DND-41 (cell line): ENCODE measurements around the gene TMEM88.

Experiments used
- EZH2 ChIP-seq: IDR thresholded peaks from 3 replicates; pipeline ENCODE4 v1.6.1; 2012; ENCODE audit warnings: borderline replicate concordance, low read depth, mild to moderate bottlenecking, moderate library complexity, low read length, inconsistent platforms; ENCODE audit not compliant: severe bottlenecking
- TF ChIP-seq, protein P1 (sequence below): IDR thresholded peaks from 2 replicates; pipeline ENCODE4 v1.5.1; 2012; ENCODE audit warnings: borderline replicate concordance, low read length, moderate library complexity, mild to moderate bottlenecking; ENCODE audit not compliant: poor library complexity, severe bottlenecking; ENCODE audit errors: extremely low read depth

DNA sequence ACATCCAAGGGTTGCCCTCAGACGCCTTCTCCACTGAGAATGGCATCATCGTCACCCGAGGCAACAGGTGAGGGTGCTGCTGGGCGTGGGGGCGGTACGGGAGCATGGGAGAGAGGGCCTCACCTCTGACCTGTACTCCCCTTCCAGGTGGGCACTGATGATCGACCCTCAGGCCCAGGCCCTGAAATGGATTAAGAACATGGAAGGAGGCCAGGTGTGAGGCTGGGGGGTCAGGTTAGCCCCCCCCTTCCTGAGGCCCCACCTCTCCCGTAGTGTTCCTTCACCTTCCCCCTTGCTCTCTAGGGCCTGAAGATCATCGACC is 37.3 kb upstream of the TMEM88 start:
- TF ChIP-seq, protein P1, sequence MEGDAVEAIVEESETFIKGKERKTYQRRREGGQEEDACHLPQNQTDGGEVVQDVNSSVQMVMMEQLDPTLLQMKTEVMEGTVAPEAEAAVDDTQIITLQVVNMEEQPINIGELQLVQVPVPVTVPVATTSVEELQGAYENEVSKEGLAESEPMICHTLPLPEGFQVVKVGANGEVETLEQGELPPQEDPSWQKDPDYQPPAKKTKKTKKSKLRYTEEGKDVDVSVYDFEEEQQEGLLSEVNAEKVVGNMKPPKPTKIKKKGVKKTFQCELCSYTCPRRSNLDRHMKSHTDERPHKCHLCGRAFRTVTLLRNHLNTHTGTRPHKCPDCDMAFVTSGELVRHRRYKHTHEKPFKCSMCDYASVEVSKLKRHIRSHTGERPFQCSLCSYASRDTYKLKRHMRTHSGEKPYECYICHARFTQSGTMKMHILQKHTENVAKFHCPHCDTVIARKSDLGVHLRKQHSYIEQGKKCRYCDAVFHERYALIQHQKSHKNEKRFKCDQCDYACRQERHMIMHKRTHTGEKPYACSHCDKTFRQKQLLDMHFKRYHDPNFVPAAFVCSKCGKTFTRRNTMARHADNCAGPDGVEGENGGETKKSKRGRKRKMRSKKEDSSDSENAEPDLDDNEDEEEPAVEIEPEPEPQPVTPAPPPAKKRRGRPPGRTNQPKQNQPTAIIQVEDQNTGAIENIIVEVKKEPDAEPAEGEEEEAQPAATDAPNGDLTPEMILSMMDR, result no peak
- TF ChIP-seq EZH2, result no peak
